H9 (cell line): ENCODE results near the gene TPM3. TPM values are rescaled to one million over a fixed set of nuclear protein-coding genes. Genes with fewer than 3 reads are reported as not detected.

Experiments
- DNase-seq: peaks from one replicate; pipeline ENCODE4 v3.0.0-alpha.2; 2017
- H2AFZ ChIP-seq: one replicate; pipeline ENCODE4 v1.6.1; 2013; ENCODE audit warnings: mild to moderate bottlenecking, low read length, control low read depth, moderate library complexity
- H2AK5ac ChIP-seq: 2 replicates; pipeline ENCODE4 v1.6.1; 2013; ENCODE audit warnings: low read length, control low read depth, mixed read lengths; ENCODE audit not compliant: insufficient read length
- H2BK120ac ChIP-seq: one replicate; pipeline ENCODE4 v1.6.1; 2013; ENCODE audit warnings: low read depth, mild to moderate bottlenecking, low read length, control low read depth, inconsistent platforms; ENCODE audit not compliant: poor library complexity, severe bottlenecking
- H2BK12ac ChIP-seq: 2 replicates; pipeline ENCODE4 v1.6.1; 2013; ENCODE audit warnings: low read length, control low read depth, mixed read lengths, low read depth; ENCODE audit not compliant: insufficient read length
- H2BK15ac ChIP-seq: 2 replicates; pipeline ENCODE4 v1.6.1; 2013; ENCODE audit warnings: low read depth, low read length, control low read depth
- H2BK20ac ChIP-seq: one replicate; pipeline ENCODE4 v1.6.1; 2013; ENCODE audit warnings: low read depth, mild to moderate bottlenecking, low read length, control low read depth, inconsistent platforms; ENCODE audit not compliant: poor library complexity, severe bottlenecking
- H2BK5ac ChIP-seq: 2 replicates; pipeline ENCODE4 v1.6.1; 2013; ENCODE audit warnings: low read length, control low read depth, mixed read lengths; ENCODE audit not compliant: insufficient read length
- H3K14ac ChIP-seq: 2 replicates; pipeline ENCODE4 v1.6.1; 2013; ENCODE audit warnings: low read length, control low read depth; ENCODE audit not compliant: insufficient read depth
- H3K18ac ChIP-seq: 2 replicates; pipeline ENCODE4 v1.6.1; 2013; ENCODE audit warnings: low read depth, mild to moderate bottlenecking, mixed read lengths, low read length, control low read depth; ENCODE audit not compliant: insufficient read length
- H3K23ac ChIP-seq: 2 replicates; pipeline ENCODE4 v1.6.1; 2013; ENCODE audit warnings: low read length, control low read depth, mixed read lengths, low read depth; ENCODE audit not compliant: insufficient read length
- H3K23me2 ChIP-seq: 2 replicates; pipeline ENCODE4 v1.6.1; 2013; ENCODE audit warnings: low read depth, mild to moderate bottlenecking, mixed read lengths, low read length, control low read depth; ENCODE audit not compliant: insufficient read length, poor library complexity, severe bottlenecking
- H3K27ac ChIP-seq: 2 replicates; pipeline ENCODE4 v1.5.1; 2013; ENCODE audit warnings: low read length, control low read depth, mixed read lengths, low read depth; ENCODE audit not compliant: insufficient read length
- H3K27me3 ChIP-seq: 2 replicates; pipeline ENCODE4 v1.6.1; 2013; ENCODE audit warnings: low read length, control low read depth, inconsistent platforms; ENCODE audit not compliant: insufficient read depth
- H3K4ac ChIP-seq: 2 replicates; pipeline ENCODE4 v1.6.1; 2013; ENCODE audit warnings: low read depth, mild to moderate bottlenecking, control low read depth, inconsistent platforms, low read length, moderate library complexity
- H3K4me1 ChIP-seq: 2 replicates; pipeline ENCODE4 v1.6.1; 2013; ENCODE audit warnings: low read length, control low read depth, inconsistent platforms; ENCODE audit not compliant: insufficient read depth
- H3K4me2 ChIP-seq: 2 replicates; pipeline ENCODE4 v1.6.1; 2013; ENCODE audit warnings: low read length, control low read depth, mixed read lengths; ENCODE audit not compliant: insufficient read length, insufficient read depth
- H3K56ac ChIP-seq: 2 replicates; pipeline ENCODE4 v1.6.1; 2013; ENCODE audit warnings: low read depth, mild to moderate bottlenecking, mixed read lengths, low read length, control low read depth; ENCODE audit not compliant: insufficient read length
- H3K79me1 ChIP-seq: 2 replicates; pipeline ENCODE4 v1.6.1; 2013; ENCODE audit warnings: low read depth, mild to moderate bottlenecking, moderate library complexity, low read length, control low read depth, inconsistent platforms; ENCODE audit not compliant: insufficient read depth, poor library complexity, severe bottlenecking
- H3K79me2 ChIP-seq: 2 replicates; pipeline ENCODE4 v1.6.1; 2013; ENCODE audit warnings: low read length, control low read depth, inconsistent platforms; ENCODE audit not compliant: insufficient read depth
- H3K9ac ChIP-seq: 2 replicates; pipeline ENCODE4 v1.6.1; 2013; ENCODE audit warnings: low read length, control low read depth, mixed read lengths; ENCODE audit not compliant: insufficient read length; ENCODE audit errors: extremely low read depth
- H3K9me3 ChIP-seq: one replicate; pipeline ENCODE4 v1.6.1; 2013; ENCODE audit warnings: low read depth, low read length, inconsistent platforms; ENCODE audit not compliant: control insufficient read depth
- H3T11ph ChIP-seq: one replicate; pipeline ENCODE4 v1.6.1; 2013; ENCODE audit warnings: mild to moderate bottlenecking, low read length, control low read depth, inconsistent platforms
- H4K20me1 ChIP-seq: one replicate; pipeline ENCODE4 v1.6.1; 2013; ENCODE audit not compliant: control insufficient read depth, insufficient read length, insufficient read depth
- H4K5ac ChIP-seq: 2 replicates; pipeline ENCODE4 v1.6.1; 2013; ENCODE audit warnings: low read depth, mild to moderate bottlenecking, mixed read lengths, low read length, control low read depth; ENCODE audit not compliant: insufficient read length
- H4K8ac ChIP-seq: replicated peaks from 2 replicates; pipeline ENCODE4 v1.6.1; 2013; ENCODE audit warnings: low read length, control low read depth, mixed read lengths, low read depth; ENCODE audit not compliant: insufficient read length
- H4K91ac ChIP-seq: 2 replicates; pipeline ENCODE4 v1.6.1; 2013; ENCODE audit warnings: low read depth, mild to moderate bottlenecking, moderate library complexity, mixed read lengths, low read length, control low read depth; ENCODE audit not compliant: insufficient read length
- H3K27ac Mint-ChIP-seq, 3 experiments: 2 replicates in 2 of 3; 3 replicates in 1 of 3; pipeline ENCODE4 v1.8.0; 2020 to 2021; ENCODE audit warnings: mixed read lengths in 3 of 3, mild to moderate bottlenecking in 1 of 3, moderate library complexity in 1 of 3
- H3K27me3 Mint-ChIP-seq: 2 replicates; pipeline ENCODE4 v1.8.0; 2021; ENCODE audit warnings: low read depth, mild to moderate bottlenecking, moderate library complexity, mixed read lengths
- H3K36me3 Mint-ChIP-seq, 3 experiments: 2 replicates in 2 of 3; 3 replicates in 1 of 3; pipeline ENCODE4 v1.8.0; 2020 to 2021; ENCODE audit warnings: low read depth in 3 of 3, mixed read lengths in 3 of 3; ENCODE audit not compliant: insufficient read depth in 1 of 3
- H3K4me1 Mint-ChIP-seq, 2 experiments: 2 replicates each; pipeline ENCODE4 v1.8.0; 2020; ENCODE audit warnings: mixed read lengths in 2 of 2
- H3K4me3 Mint-ChIP-seq, 2 experiments: 2 replicates in 1 of 2; 3 replicates in 1 of 2; pipeline ENCODE4 v1.8.0; 2020 to 2021; ENCODE audit warnings: mild to moderate bottlenecking in 2 of 2, mixed read lengths in 2 of 2, moderate library complexity in 1 of 2
- H3K9me3 Mint-ChIP-seq, 2 experiments: 2 replicates in 1 of 2; 3 replicates in 1 of 2; pipeline ENCODE4 v1.8.0; 2020; ENCODE audit warnings: mild to moderate bottlenecking in 2 of 2, mixed read lengths in 2 of 2, moderate library complexity in 1 of 2
- CTCF ChIP-seq: fragments of 200-600 bp; sonication (generic); conservative IDR thresholded peaks from 3 replicates; pipeline ENCODE4 v1.8.0; 2021; ENCODE audit warnings: antibody characterized with exemption, mild to moderate bottlenecking
- WGBS: extraction: QIAGEN DNeasy Blood & Tissue Kit; methylation state at CpG from one replicate; pipeline ENCODE4 v1.1.7; 2013; ENCODE audit warnings: missing lambda C conversion rate, low lambda C conversion rate, mixed read lengths; ENCODE audit not compliant: insufficient read length; ENCODE audit errors: extremely low coverage; 5-methylcytosine and 5-hydroxymethylcytosine counted together
- total RNA-seq: library from RNA; stranded (reverse); gene quantifications from 2 replicates; pipeline ENCODE4 v1.2.1, GENCODE V29; 2021

The TPM3 gene
- total RNA-seq, 1 experiment from 2014 or later: 508 TPM

GRCh38 chr1:154183046-154183915 is 8.6 kb downstream of the TPM3 start:
- H3K79me1 ChIP-seq: peaks cover 3% of the 10 kb centered on the region
- H3K23ac ChIP-seq: no peak overlapping the region
- TF ChIP-seq CTCF: no peak
- peak overlapping the region; percentile 100 for H3K4me2 ChIP-seq
- no peak overlapping the region for H3K4ac ChIP-seq
- peaks cover 11% of the 10 kb centered on the region; the same call in 1 of the 2 replicates for H3K4me1 ChIP-seq
- H3K23me2 ChIP-seq: peaks cover 9% of the 10 kb centered on the region
- WGBS: no CpG with 5 or more reads among the region's 41 CpGs
- H2AK5ac ChIP-seq: no peak overlapping the region
- no peak overlapping the region for H2AFZ ChIP-seq
- no peak overlapping the region for H3K56ac ChIP-seq
- Mint-ChIP-seq H3K36me3 (peaks cover 25 to 38% (median 26%) of the 10 kb centered on the region in 3 experiments), H3K27me3 (peaks cover 4% of the 10 kb centered on the region), H3K9me3 (no peaks in the 10 kb centered on the region; a peak in 2 of 5 replicates), H3K4me3 (peak overlapping the region; percentile 100), H3K27ac (peak overlapping the region; percentile 100), H3K4me1 (peaks cover 65 to 79% of the 10 kb centered on the region in 2 experiments)
- H3K9ac ChIP-seq: peak overlapping the region; percentile 84
- no peak overlapping the region for H4K91ac ChIP-seq
- peaks cover 39% of the 10 kb centered on the region for H3K79me2 ChIP-seq
- H4K8ac ChIP-seq: no peak overlapping the region
- no peaks in the 10 kb centered on the region for H4K20me1 ChIP-seq
- H3K27ac ChIP-seq: peak overlapping the region; percentile 81
- H2BK120ac ChIP-seq: peak overlapping the region; percentile 25
- no peak overlapping the region for H3T11ph ChIP-seq
- no peak overlapping the region for H3K18ac ChIP-seq
- H2BK20ac ChIP-seq: no peak overlapping the region
- H2BK5ac ChIP-seq: no peak overlapping the region
- peak; percentile 100 for DNase-seq
- H3K9me3 ChIP-seq: no peaks in the 10 kb centered on the region
- no peak overlapping the region for H2BK15ac ChIP-seq
- no peak overlapping the region for H2BK12ac ChIP-seq
- H3K14ac ChIP-seq: no peak overlapping the region
- H3K27me3 ChIP-seq: no peaks in the 10 kb centered on the region; the same call in 1 of the 2 replicates
- no peak overlapping the region for H4K5ac ChIP-seq
